ENCODE measurements around the gene MYO9B.
"Not testable (repeated sequence)": the region's sequence is repeated elsewhere in the genome, so short reads cannot be mapped to it uniquely, and the experiment has no call there.

MYO9B gene

GRCh38 chr19:17136617-17137016, 61.0 kb downstream of the MYO9B start:
- Histone ChIP-seq H3K4me1 (ENCODE audit: control insufficient read depth in 1 of 2, insufficient read depth in 1 of 2, low read depth in 1 of 2, low read length in 1 of 2) (peaks cover 24 to 38% of the 10 kb centered on the region in 2 experiments), H3K27ac (peak overlapping the region; percentile 67)

GRCh38 chr19:17137417-17137816, 61.8 kb downstream of the MYO9B start:
- no peaks in the 10 kb centered on the region for H3K9me3 ChIP-seq
- H3K27me3 ChIP-seq = no peaks in the 10 kb centered on the region
- TF ChIP-seq CTCF (IDR thresholded peaks at IDR 0.05) = no peak
- peak overlapping the region; percentile 83 for H3K27ac ChIP-seq
- H3K4me3 ChIP-seq (ENCODE audit: low read depth in 1 of 2, low read length in 1 of 2) = no peak overlapping the region
- H3K4me1 ChIP-seq (ENCODE audit: control insufficient read depth in 1 of 2, insufficient read depth in 1 of 2, low read depth in 1 of 2, low read length in 1 of 2) = peaks cover 24 to 38% of the 10 kb centered on the region in 2 experiments
- peaks cover 11% of the 10 kb centered on the region for H3K36me3 ChIP-seq

More at GRCh38 chr19:17136617-17137016, 61.0 kb downstream of the MYO9B start:
- Histone ChIP-seq H3K36me3 (peaks cover 5% of the 10 kb centered on the region), H3K9me3 (no peaks in the 10 kb centered on the region), H3K4me3 (ENCODE audit: low read depth in 1 of 2, low read length in 1 of 2) (no peak overlapping the region), H3K27me3 (no peaks in the 10 kb centered on the region)
- no peak for TF ChIP-seq CTCF (IDR thresholded peaks at IDR 0.05)

GRCh38 chr19:17138052-17138846, 62.7 kb downstream of the MYO9B start:
- H3K4me3 ChIP-seq (ENCODE audit: low read depth in 1 of 2, low read length in 1 of 2); H3K9me3 ChIP-seq; H3K27me3 ChIP-seq: not testable (repeated sequence)
- Histone ChIP-seq H3K27ac (peak overlapping the region; percentile 83), H3K4me1 (ENCODE audit: control insufficient read depth in 1 of 2, insufficient read depth in 1 of 2, low read depth in 1 of 2, low read length in 1 of 2) (peaks cover 22 to 33% of the 10 kb centered on the region in 2 experiments), H3K36me3 (peaks cover 20% of the 10 kb centered on the region)

GRCh38 chr19:17138937-17139598, 63.5 kb downstream of the MYO9B start:
- Histone ChIP-seq H3K27me3 (no peaks in the 10 kb centered on the region), H3K36me3 (peaks cover 21% of the 10 kb centered on the region), H3K4me1 (ENCODE audit: control insufficient read depth in 1 of 2, insufficient read depth in 1 of 2, low read depth in 1 of 2, low read length in 1 of 2) (peaks cover 22 to 29% of the 10 kb centered on the region in 2 experiments), H3K9me3 (no peaks in the 10 kb centered on the region), H3K4me3 (ENCODE audit: low read depth in 1 of 2, low read length in 1 of 2) (no peak overlapping the region), H3K27ac (peak overlapping the region; percentile 83)
- TF ChIP-seq CTCF (IDR thresholded peaks at IDR 0.05) = no peak

GRCh38 chr19:17144771-17145170, 69.2 kb downstream of the MYO9B start:
- H3K9me3 ChIP-seq; H3K27me3 ChIP-seq; H3K27ac ChIP-seq; H3K4me1 ChIP-seq (ENCODE audit: control insufficient read depth in 1 of 2, insufficient read depth in 1 of 2, low read depth in 1 of 2, low read length in 1 of 2); H3K4me3 ChIP-seq (ENCODE audit: low read depth in 1 of 2, low read length in 1 of 2): not testable (repeated sequence)
- peaks cover 64% of the 10 kb centered on the region for H3K36me3 ChIP-seq

GRCh38 chr19:17145546-17146497, 70.2 kb downstream of the MYO9B start:
- Histone ChIP-seq H3K27ac (no peak overlapping the region), H3K9me3 (no peaks in the 10 kb centered on the region), H3K4me1 (ENCODE audit: control insufficient read depth in 1 of 2, insufficient read depth in 1 of 2, low read depth in 1 of 2, low read length in 1 of 2) (no peaks in the 10 kb centered on the region), H3K4me3 (ENCODE audit: low read depth in 1 of 2, low read length in 1 of 2) (no peak overlapping the region), H3K36me3 (peaks cover 68% of the 10 kb centered on the region), H3K27me3 (no peaks in the 10 kb centered on the region)
- TF ChIP-seq CTCF (IDR thresholded peaks at IDR 0.05) = no peak

Measured in neutrophil (primary cell).